ENCODE measurements around the gene NRXN3. TPM values are rescaled to one million over a fixed set of nuclear protein-coding genes. Genes with fewer than 3 reads are reported as not detected.

Gene NRXN3
- total RNA-seq, result 1.6 TPM in 2 replicates

GRCh38 chr14:78170203-78170602 lies at the start of gene NRXN3:
Gene NRXN3 (plus strand): TSS chr14:78170373. CDS start chr14:78243094, 72,721 bp downstream.
- TF ChIP-seq CTCF (IDR thresholded peaks at IDR 0.05; ENCODE audit: insufficient read depth, low read length, poor library complexity, severe bottlenecking), result no peak
- Histone ChIP-seq H3K4me3 (ENCODE audit: low read depth, low read length) (no peak within 1 kb of the TSS), H3K27me3 (ENCODE audit: control insufficient read depth, insufficient read depth, low read length) (peaks cover 8% of the 10 kb centered on the region), H3K36me3 (ENCODE audit: control insufficient read depth, insufficient read depth, low read length) (no peaks in the 10 kb centered on the region)
- DNase-seq (ENCODE audit: low read depth), result no peak

- no peaks in the 10 kb centered on the region for H3K36me3 ChIP-seq (ENCODE audit: control insufficient read depth, insufficient read depth, low read length)
- no peak for DNase-seq (ENCODE audit: low read depth)
Observed at GRCh38 chr14:78122436-78122835, 47.7 kb upstream of the NRXN3 start.

GRCh38 chr14:78123650-78124253 lies 46.4 kb upstream of the NRXN3 start:
- H3K4me3 ChIP-seq (ENCODE audit: low read depth, low read length), result no peak overlapping the region
- no peak for DNase-seq (ENCODE audit: low read depth)
- no peaks in the 10 kb centered on the region for H3K27me3 ChIP-seq (ENCODE audit: control insufficient read depth, insufficient read depth, low read length)
- H3K36me3 ChIP-seq (ENCODE audit: control insufficient read depth, insufficient read depth, low read length), result no peaks in the 10 kb centered on the region
- TF ChIP-seq CTCF (IDR thresholded peaks at IDR 0.05; ENCODE audit: insufficient read depth, low read length, poor library complexity, severe bottlenecking), result no peak

More at GRCh38 chr14:78122436-78122835, 47.7 kb upstream of the NRXN3 start:
- no peak for TF ChIP-seq CTCF (IDR thresholded peaks at IDR 0.05; ENCODE audit: insufficient read depth, low read length, poor library complexity, severe bottlenecking)
- H3K27me3 ChIP-seq (ENCODE audit: control insufficient read depth, insufficient read depth, low read length), result no peaks in the 10 kb centered on the region
- no peak overlapping the region for H3K4me3 ChIP-seq (ENCODE audit: low read depth, low read length)

GRCh38 chr14:78127961-78128360 lies 42.2 kb upstream of the NRXN3 start:
- no peaks in the 10 kb centered on the region for H3K36me3 ChIP-seq (ENCODE audit: control insufficient read depth, insufficient read depth, low read length)
- TF ChIP-seq CTCF (IDR thresholded peaks at IDR 0.05; ENCODE audit: insufficient read depth, low read length, poor library complexity, severe bottlenecking), result no peak
- H3K4me3 ChIP-seq (ENCODE audit: low read depth, low read length), result no peak overlapping the region
- no peak for DNase-seq (ENCODE audit: low read depth)
- no peaks in the 10 kb centered on the region for H3K27me3 ChIP-seq (ENCODE audit: control insufficient read depth, insufficient read depth, low read length)

GRCh38 chr14:78129375-78129774 lies 40.8 kb upstream of the NRXN3 start:
- Histone ChIP-seq H3K36me3 (ENCODE audit: control insufficient read depth, insufficient read depth, low read length) (no peaks in the 10 kb centered on the region), H3K27me3 (ENCODE audit: control insufficient read depth, insufficient read depth, low read length) (no peaks in the 10 kb centered on the region), H3K4me3 (ENCODE audit: low read depth, low read length) (no peak overlapping the region)
- TF ChIP-seq CTCF (IDR thresholded peaks at IDR 0.05; ENCODE audit: insufficient read depth, low read length, poor library complexity, severe bottlenecking), result no peak
- DNase-seq (ENCODE audit: low read depth), result no peak

GRCh38 chr14:78130356-78130755 lies 39.8 kb upstream of the NRXN3 start:
- H3K27me3 ChIP-seq (ENCODE audit: control insufficient read depth, insufficient read depth, low read length), result no peaks in the 10 kb centered on the region
- TF ChIP-seq CTCF (IDR thresholded peaks at IDR 0.05; ENCODE audit: insufficient read depth, low read length, poor library complexity, severe bottlenecking), result no peak
- DNase-seq (ENCODE audit: low read depth), result peak; percentile 28

More at GRCh38 chr14:78130356-78130755, 39.8 kb upstream of the NRXN3 start:
- no peaks in the 10 kb centered on the region for H3K36me3 ChIP-seq (ENCODE audit: control insufficient read depth, insufficient read depth, low read length)
- no peak overlapping the region for H3K4me3 ChIP-seq (ENCODE audit: low read depth, low read length)
